AG04449 (cell line): ENCODE results near the gene CCND1.
"Not testable (repeated sequence)": the region's sequence is repeated elsewhere in the genome, so short reads cannot be mapped to it uniquely, and the experiment has no call there.

Experiments used
- CTCF ChIA-PET: fragments of 350-600 bp; formaldehyde crosslinking; extraction: SDS; loops from one replicate; lab custom pipeline; 2021; ENCODE audit warnings: antibody characterized with exemption; lab: Yijun Ruan, JAX
- POLR2A ChIA-PET: fragments of 400-600, 350-600 bp; formaldehyde crosslinking; extraction: SDS; loops from one replicate; lab custom pipeline; 2020; ENCODE audit warnings: antibody characterized with exemption, inconsistent platforms; lab: Yijun Ruan, JAX
- DNase-seq: peaks from one replicate; pipeline ENCODE4 v3.0.0-alpha.2; 2010; ENCODE audit warnings: low read depth, low spot score
- H3K4me3 ChIP-seq: 2 replicates; pipeline ENCODE4 v1.5.1; 2011; ENCODE audit warnings: low read depth, mild to moderate bottlenecking, control low read depth, low read length
- CTCF ChIP-seq: IDR thresholded peaks from one replicate; pipeline ENCODE4 v1.5.1; 2011; ENCODE audit warnings: mild to moderate bottlenecking, moderate library complexity, low read length, control low read depth, inconsistent platforms; ENCODE audit not compliant: insufficient read depth; ENCODE audit errors: missing control alignments

The CCND1 gene

GRCh38 chr11:69685348-69685747 is 44.4 kb downstream of the CCND1 start:
- ChIA-PET CTCF (interaction anchor here (0.7 to 3.4 kb wide), 17 partner anchors 10 to 584 kb away, joined by 3 to 13 read pairs (median 4); partner anchors contain the start of gene LTO1), POLR2A (no interaction called here)
- no peak for TF ChIP-seq CTCF
- no peak for DNase-seq
- H3K4me3 ChIP-seq: no peak overlapping the region

DNA sequence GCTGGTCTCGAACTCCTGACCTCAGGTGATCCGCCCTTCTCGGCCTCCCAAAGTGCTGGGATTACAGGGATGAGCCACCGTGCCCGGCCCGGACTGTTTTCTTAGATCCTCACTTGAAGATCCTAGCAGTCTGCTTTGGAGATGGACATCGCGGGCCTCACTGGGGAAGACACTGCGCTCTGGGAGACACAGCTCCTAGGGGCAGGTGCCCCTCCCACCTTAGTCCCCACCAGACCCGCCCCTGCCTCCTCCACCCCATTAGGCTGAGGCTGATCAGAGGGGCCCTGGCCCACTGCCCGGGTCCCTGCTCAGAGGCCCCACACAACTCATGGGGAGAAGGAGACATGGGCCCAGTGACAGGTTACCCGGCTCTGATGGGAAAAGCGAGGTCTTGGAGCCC is 45.5 kb downstream of the CCND1 start:
- TF ChIP-seq CTCF: no peak
- ChIA-PET CTCF (interaction anchor here (0.6 to 3.4 kb wide), 17 partner anchors 10 to 522 kb away, joined by 3 to 13 read pairs (median 4); partner anchors contain the start of gene LTO1), POLR2A (no interaction called here)
- no peak overlapping the region for H3K4me3 ChIP-seq
- no peak for DNase-seq

GRCh38 chr11:69686856-69687255 is 45.9 kb downstream of the CCND1 start:
- no peak for DNase-seq
- TF ChIP-seq CTCF: no peak
- POLR2A ChIA-PET: no interaction called here
- H3K4me3 ChIP-seq: no peak overlapping the region
- CTCF ChIA-PET: interaction anchor here (0.6 to 3.4 kb wide), 9 partner anchors 9 to 511 kb away, joined by 3 to 13 read pairs (median 5); partner anchors contain the start of gene LTO1

GRCh38 chr11:69687969-69688771 is 47.2 kb downstream of the CCND1 start:
- POLR2A ChIA-PET, H3K4me3 ChIP-seq, DNase-seq, CTCF ChIA-PET: not testable (repeated sequence)

GRCh38 chr11:69689484-69690319 is 48.7 kb downstream of the CCND1 start:
- CTCF ChIA-PET: interaction anchor here (1.1 to 2.0 kb wide), 2 partner anchors 221 to 507 kb away, joined by 3 to 7 read pairs; no protein-coding TSS in a partner anchor
- POLR2A ChIA-PET: no interaction called here
- no peak for TF ChIP-seq CTCF
- H3K4me3 ChIP-seq: no peak overlapping the region
- DNase-seq: no peak

DNA sequence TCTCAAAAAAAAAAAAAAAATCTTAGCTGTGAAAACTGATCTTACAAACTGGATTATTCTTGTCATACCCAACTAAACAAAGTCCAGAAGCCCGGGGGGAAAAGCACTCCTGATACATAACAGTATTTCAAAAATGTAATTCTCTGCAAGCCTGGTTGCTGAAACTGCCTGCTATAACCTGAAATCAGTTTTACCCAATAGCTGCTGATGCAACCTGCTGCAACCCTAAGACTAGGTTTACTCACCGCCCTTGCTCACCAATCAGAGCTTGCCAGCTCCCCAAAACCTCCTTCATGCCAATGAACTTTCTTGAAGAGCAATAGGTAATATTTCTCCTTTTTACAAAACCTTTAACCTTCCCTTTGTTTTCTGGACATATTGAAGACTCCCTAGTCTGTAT is 50.5 kb downstream of the CCND1 start:
- no peak for TF ChIP-seq CTCF
- ChIA-PET CTCF (interaction anchor here (0.9 to 2.0 kb wide), 4 partner anchors 196 to 506 kb away, joined by 3 to 7 read pairs (median 4); no protein-coding TSS in a partner anchor), POLR2A (no interaction called here)
- no peak overlapping the region for H3K4me3 ChIP-seq
- no peak for DNase-seq
